Neural progenitor cell (in vitro differentiated cells): ENCODE data around the gene TPD52L2.

Source experiments
- CTCF ChIP-seq: fragments of 200-600 bp; sonication (generic); IDR thresholded peaks from 2 replicates; pipeline ENCODE4 v1.5.1; 2017; ENCODE audit warnings: antibody characterized with exemption, mild to moderate bottlenecking
- EZH2 ChIP-seq: fragments of 200-600 bp; sonication (generic); IDR thresholded peaks from 2 replicates; pipeline ENCODE4 v1.6.1; 2017; ENCODE audit warnings: antibody characterized with exemption, mild to moderate bottlenecking, moderate library complexity
- EZH2phosphoT487 ChIP-seq: fragments of 200-600 bp; sonication (generic); IDR thresholded peaks from 2 replicates; pipeline ENCODE4 v1.6.1; 2017; ENCODE audit warnings: antibody characterized with exemption

GRCh38 chr20:63893999-63894357, 28.9 kb downstream of the TPD52L2 start:
- TF ChIP-seq CTCF, result no peak
- TF ChIP-seq EZH2phosphoT487, result no peak
- no peak for TF ChIP-seq EZH2
